Fibroblast of mammary gland (primary cell): Measurements from ENCODE around the gene CLK1.

Experiments
- DNase-seq: peaks from one replicate; pipeline ENCODE4 v3.0.0-alpha.2; 2010; ENCODE audit warnings: low read depth
- H3K4me3 ChIP-seq: 2 replicates; pipeline ENCODE4 v1.5.1; 2011; ENCODE audit warnings: low read depth, mild to moderate bottlenecking, low read length, moderate library complexity; ENCODE audit not compliant: control insufficient read depth
- TF ChIP-seq, protein P1 (sequence below): conservative IDR thresholded peaks from 2 replicates; pipeline ENCODE4 v1.5.1; 2011; ENCODE audit warnings: low read depth, low read length, inconsistent platforms; ENCODE audit not compliant: control insufficient read depth, insufficient read depth

The CLK1 gene

DNA sequence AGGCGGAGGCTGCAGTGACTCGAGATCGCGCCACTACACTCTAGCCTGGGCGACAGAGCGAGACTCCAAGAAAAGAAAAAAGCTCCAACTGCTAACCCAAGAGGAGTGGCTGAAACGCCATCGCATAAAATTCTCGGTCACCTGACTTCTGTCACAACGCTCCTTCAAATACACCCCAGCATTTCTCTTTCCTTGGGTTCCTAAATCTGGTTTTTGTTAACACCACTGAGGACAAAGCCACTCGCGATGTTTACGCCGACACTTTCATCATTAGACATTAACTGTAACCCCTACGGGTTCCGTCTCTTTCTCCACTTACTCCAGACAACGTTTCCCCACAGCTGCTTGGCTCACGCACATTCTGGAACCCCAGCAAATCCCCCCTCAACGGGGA, 679 bp downstream of the CLK1 start:
- H3K4me3 ChIP-seq, result peak overlapping the region; percentile 98
- DNase-seq, result peak; percentile 30
- TF ChIP-seq, protein P1, sequence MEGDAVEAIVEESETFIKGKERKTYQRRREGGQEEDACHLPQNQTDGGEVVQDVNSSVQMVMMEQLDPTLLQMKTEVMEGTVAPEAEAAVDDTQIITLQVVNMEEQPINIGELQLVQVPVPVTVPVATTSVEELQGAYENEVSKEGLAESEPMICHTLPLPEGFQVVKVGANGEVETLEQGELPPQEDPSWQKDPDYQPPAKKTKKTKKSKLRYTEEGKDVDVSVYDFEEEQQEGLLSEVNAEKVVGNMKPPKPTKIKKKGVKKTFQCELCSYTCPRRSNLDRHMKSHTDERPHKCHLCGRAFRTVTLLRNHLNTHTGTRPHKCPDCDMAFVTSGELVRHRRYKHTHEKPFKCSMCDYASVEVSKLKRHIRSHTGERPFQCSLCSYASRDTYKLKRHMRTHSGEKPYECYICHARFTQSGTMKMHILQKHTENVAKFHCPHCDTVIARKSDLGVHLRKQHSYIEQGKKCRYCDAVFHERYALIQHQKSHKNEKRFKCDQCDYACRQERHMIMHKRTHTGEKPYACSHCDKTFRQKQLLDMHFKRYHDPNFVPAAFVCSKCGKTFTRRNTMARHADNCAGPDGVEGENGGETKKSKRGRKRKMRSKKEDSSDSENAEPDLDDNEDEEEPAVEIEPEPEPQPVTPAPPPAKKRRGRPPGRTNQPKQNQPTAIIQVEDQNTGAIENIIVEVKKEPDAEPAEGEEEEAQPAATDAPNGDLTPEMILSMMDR, result no peak

DNA sequence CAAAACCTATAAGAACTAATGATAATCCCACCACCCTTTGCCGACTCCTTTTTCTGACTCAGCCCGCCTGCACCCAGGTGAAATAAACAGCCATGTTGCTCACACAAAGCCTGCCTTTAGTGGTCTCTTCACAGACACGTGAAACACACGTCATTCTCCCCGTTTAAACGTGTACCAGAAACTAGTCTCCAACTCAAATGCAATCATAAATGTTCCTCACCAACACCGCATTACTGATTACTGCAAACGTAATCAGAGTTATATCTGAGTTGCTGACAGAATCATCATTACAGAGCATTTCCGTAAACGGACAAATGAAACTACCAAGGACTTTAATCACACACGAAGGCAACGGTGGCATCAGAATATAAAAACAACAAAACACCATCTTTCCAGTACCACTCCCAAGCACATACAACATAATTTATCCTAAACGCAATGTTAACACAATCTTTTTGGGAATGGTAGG, 1.9 kb downstream of the CLK1 start:
- peak; percentile 84 for DNase-seq
- peak overlapping the region; percentile 98 for H3K4me3 ChIP-seq
- TF ChIP-seq, protein P1, result no peak

DNA sequence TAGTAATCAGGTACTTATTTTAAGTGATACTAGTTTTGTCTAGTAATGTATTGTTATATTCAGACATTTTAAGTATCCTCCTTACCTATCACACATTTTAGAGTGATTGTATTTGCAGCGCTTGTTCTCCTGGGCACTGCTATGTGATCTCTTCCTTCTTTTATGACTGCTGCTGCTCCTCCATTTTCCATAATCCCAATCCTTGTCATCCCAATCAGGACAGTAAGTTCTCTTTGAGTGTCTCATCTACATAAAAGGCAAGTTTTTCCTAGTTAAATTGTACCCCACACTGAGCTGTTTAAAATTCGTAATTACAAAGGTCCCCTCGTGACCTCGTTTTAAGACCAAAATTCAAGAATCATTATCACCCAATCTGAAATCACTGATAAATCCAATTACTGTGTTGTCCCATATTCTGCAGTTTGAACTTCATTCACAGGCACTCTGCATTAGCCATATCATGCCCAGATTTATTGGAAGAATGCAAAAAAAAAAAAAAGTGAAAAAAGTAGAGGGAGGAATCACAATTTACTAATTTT, 2.8 kb downstream of the CLK1 start:
- DNase-seq, result no peak
- H3K4me3 ChIP-seq, result peak overlapping the region; percentile 98
- TF ChIP-seq, protein P1, result no peak

- TF ChIP-seq, protein P1, result no peak
- H3K4me3 ChIP-seq, result peak overlapping the region; percentile 98
- DNase-seq, result peak; percentile 82
These were observed 4.2 kb downstream of the CLK1 start for GRCh38 chr2:200860092-200860795.

GRCh38 chr2:200856806-200857205, 7.7 kb downstream of the CLK1 start:
- no peak overlapping the region for H3K4me3 ChIP-seq
- DNase-seq, result no peak
- TF ChIP-seq, protein P1, result no peak

DNA sequence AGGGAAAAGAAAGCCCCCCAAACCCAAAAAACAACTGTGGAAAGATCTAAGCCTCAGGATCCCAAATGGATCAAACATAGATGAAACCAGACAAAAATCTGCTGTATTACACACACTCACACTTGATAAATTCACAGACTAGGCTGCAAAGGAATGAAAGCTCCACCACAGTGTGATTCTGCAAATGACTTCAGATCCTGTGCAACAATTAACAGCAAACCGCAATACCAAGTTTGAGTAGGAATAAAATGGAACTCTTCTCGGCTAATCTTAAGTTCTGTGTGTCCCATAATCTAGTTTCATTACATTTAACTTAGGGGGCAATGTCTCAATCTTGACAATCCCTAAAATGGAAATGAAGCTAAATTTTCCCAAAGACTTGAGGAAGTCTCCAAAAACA, 11.9 kb downstream of the CLK1 start:
- no peak overlapping the region for H3K4me3 ChIP-seq
- no peak for DNase-seq
- TF ChIP-seq, protein P1, result no peak
